NCI-H1105 treated with DMSO at 0.1 percent for 48 hours (cell line): Measurements from ENCODE around the gene PFN2.
"Not testable (repeated sequence)": the region's sequence is repeated elsewhere in the genome, so short reads cannot be mapped to it uniquely, and the experiment has no call there.

Experiments
- DNase-seq: peaks from one replicate; lab custom pipeline; 2025; lab: John Stamatoyannopoulos, UW

PFN2 gene

GRCh38 chr3:149968216-149968615 is 2.5 kb downstream of the PFN2 start:
- DNase-seq = peak; percentile 78

- DNase-seq = peak; percentile 83
These were observed 3.5 kb downstream of the PFN2 start for GRCh38 chr3:149967086-149967685.

GRCh38 chr3:149965278-149965677 is 5.4 kb downstream of the PFN2 start:
- no peak for DNase-seq

GRCh38 chr3:149964291-149964690 is 6.4 kb downstream of the PFN2 start:
- DNase-seq = no peak

GRCh38 chr3:149963485-149963884 is 7.2 kb downstream of the PFN2 start:
- DNase-seq = no peak

- no peak for DNase-seq
These were observed 11.3 kb downstream of the PFN2 start for GRCh38 chr3:149959443-149959842.

- DNase-seq = no peak
These were observed 12.4 kb downstream of the PFN2 start for GRCh38 chr3:149958171-149958796.

- no peak for DNase-seq
These were observed 13.2 kb downstream of the PFN2 start for GRCh38 chr3:149957361-149958125.

- DNase-seq = no peak
These were observed 15.2 kb downstream of the PFN2 start for GRCh38 chr3:149955449-149955848.

GRCh38 chr3:149954812-149955211 is 15.9 kb downstream of the PFN2 start:
- no peak for DNase-seq

GRCh38 chr3:149949181-149949580 is 21.5 kb downstream of the PFN2 start:
- no peak for DNase-seq

- DNase-seq = no peak
These were observed 23.5 kb downstream of the PFN2 start for GRCh38 chr3:149947231-149947630.

- DNase-seq = not testable (repeated sequence)
These were observed 26.7 kb downstream of the PFN2 start for GRCh38 chr3:149943966-149944365.

GRCh38 chr3:149942409-149942808 is 28.3 kb downstream of the PFN2 start:
- DNase-seq = no peak

GRCh38 chr3:149941946-149942345 is 28.7 kb downstream of the PFN2 start:
- DNase-seq = no peak

- no peak for DNase-seq
These were observed 29.5 kb downstream of the PFN2 start for GRCh38 chr3:149941186-149941585.

GRCh38 chr3:149938392-149939055 is 32.2 kb downstream of the PFN2 start:
- DNase-seq = not testable (repeated sequence)

GRCh38 chr3:149936812-149937230 is 33.9 kb downstream of the PFN2 start:
- DNase-seq = peak; percentile 59

- DNase-seq = no peak
These were observed 36.2 kb downstream of the PFN2 start for GRCh38 chr3:149934524-149934923.

GRCh38 chr3:149933858-149934257 is 36.8 kb downstream of the PFN2 start:
- DNase-seq = no peak

- DNase-seq = no peak
These were observed 37.7 kb downstream of the PFN2 start for GRCh38 chr3:149933008-149933407.

- no peak for DNase-seq
These were observed 50.6 kb downstream of the PFN2 start for GRCh38 chr3:149920119-149920518.

GRCh38 chr3:149919509-149919908 is 51.2 kb downstream of the PFN2 start:
- no peak for DNase-seq
